Endothelial cell of umbilical vein (primary cell): Measurements from ENCODE around the gene PGLYRP4. TPM values are rescaled to one million over a fixed set of nuclear protein-coding genes. Genes with fewer than 3 reads are reported as not detected.

Source experiments
- BruUV-seq: library from RNA; stranded (reverse); fragments of 400-500 nt; replicated peaks from 2 replicates; lab custom pipeline; 2021; lab: Mats Ljungman, UMichigan
- CTCF ChIA-PET: fragments of 300-600, 350-600 bp; sonication (Branson Sonifier 250); formaldehyde crosslinking; loops from one replicate; lab custom pipeline; 2021; ENCODE audit warnings: antibody characterized with exemption, inconsistent platforms; lab: Charles Lee
- POLR2A ChIA-PET: fragments of 300-600, 350-600 bp; sonication (Branson Sonifier 250); formaldehyde crosslinking; loops from one replicate; lab custom pipeline; 2021; ENCODE audit warnings: antibody characterized with exemption, inconsistent platforms; lab: Charles Lee
- DNase-seq: peaks from one replicate; pipeline ENCODE4 v3.0.0-alpha.2; 2011; ENCODE audit warnings: low read depth, low spot score
- FAIRE-seq: peaks from 2 replicates; lab custom pipeline; 2011; peaks lifted over from hg19 to GRCh38; lab: Jason Lieb, UNC
- H2AFZ ChIP-seq: 2 replicates; pipeline ENCODE4 v1.6.0; 2012; ENCODE audit warnings: low read depth, low read length, control low read depth, inconsistent platforms
- H3K27ac ChIP-seq: 2 replicates; pipeline ENCODE4 v1.5.1; 2011; ENCODE audit warnings: low read depth, mild to moderate bottlenecking, control low read depth, low read length, moderate library complexity; ENCODE audit not compliant: insufficient read depth
- H3K27me3 ChIP-seq, 2 experiments: 2 replicates each; pipeline versions ENCODE4 v1.6.0 to v1.6.1; 2011; ENCODE audit warnings: low read length in 2 of 2, mixed read lengths in 1 of 2; ENCODE audit not compliant: control insufficient read depth in 2 of 2, insufficient read depth in 2 of 2
- H3K36me3 ChIP-seq, 2 experiments: 2 replicates in 1 of 2; 3 replicates in 1 of 2; pipeline ENCODE4 v1.5.1; 2011; ENCODE audit warnings: low read length in 2 of 2, mild to moderate bottlenecking in 1 of 2, moderate library complexity in 1 of 2; ENCODE audit not compliant: control insufficient read depth in 2 of 2, insufficient read depth in 2 of 2; ENCODE audit errors: extremely low read depth in 1 of 2
- H3K4me1 ChIP-seq: 3 replicates; pipeline ENCODE4 v1.5.1; 2011; ENCODE audit warnings: mild to moderate bottlenecking, low read length; ENCODE audit not compliant: control insufficient read depth, insufficient read depth; ENCODE audit errors: extremely low read depth
- H3K4me2 ChIP-seq: 2 replicates; pipeline ENCODE4 v1.6.1; 2011; ENCODE audit warnings: low read length, control low read depth, mixed read lengths; ENCODE audit not compliant: insufficient read depth
- H3K4me3 ChIP-seq, 3 experiments: fragments of 200-600 bp in 1 of 3; sonication (generic), shearing (Covaris generic) in 1 of 3; replicated peaks in 1 of 3; 2 replicates each; pipeline ENCODE4 v1.5.1; 2011 to 2016; ENCODE audit warnings: control low read depth in 3 of 3, low read length in 3 of 3, mild to moderate bottlenecking in 2 of 3, inconsistent platforms in 1 of 3, low read depth in 1 of 3, moderate library complexity in 1 of 3; ENCODE audit not compliant: insufficient read depth in 1 of 3
- H3K79me2 ChIP-seq: 2 replicates; pipeline ENCODE4 v1.6.0; 2012; ENCODE audit warnings: low read length, inconsistent platforms; ENCODE audit not compliant: control insufficient read depth, insufficient read depth
- H3K9ac ChIP-seq: replicated peaks from 2 replicates; pipeline ENCODE3; 2011; ENCODE audit warnings: low read length, control low read depth; ENCODE audit not compliant: insufficient read depth; ENCODE audit errors: extremely low read depth
- H3K9me1 ChIP-seq: replicated peaks from 3 replicates; pipeline ENCODE4 v1.6.0; 2011; ENCODE audit warnings: mild to moderate bottlenecking, low read length; ENCODE audit not compliant: control insufficient read depth, insufficient read depth; ENCODE audit errors: extremely low read depth
- H3K9me3 ChIP-seq: replicated peaks from 2 replicates; pipeline ENCODE4 v1.5.1; 2012; ENCODE audit warnings: low read length, inconsistent platforms; ENCODE audit not compliant: control insufficient read depth, insufficient read depth
- H4K20me1 ChIP-seq: replicated peaks from 2 replicates; pipeline ENCODE3; 2011; ENCODE audit warnings: mild to moderate bottlenecking, low read length; ENCODE audit not compliant: control insufficient read depth, insufficient read depth; ENCODE audit errors: extremely low read depth
- CTCF ChIP-seq, 2 donors: IDR thresholded peaks; 1 replicate in 1 of 2; 2 replicates in 1 of 2; pipeline ENCODE4 v1.5.1; 2011; ENCODE audit warnings: low read length in 2 of 2, mild to moderate bottlenecking in 2 of 2, moderate library complexity in 2 of 2, control low read depth in 1 of 2, inconsistent platforms in 1 of 2, low read depth in 1 of 2; ENCODE audit not compliant: insufficient read depth in 1 of 2; ENCODE audit errors: extremely low read depth in 1 of 2
- EZH2 ChIP-seq: IDR thresholded peaks from 2 replicates; pipeline ENCODE4 v1.6.1; 2012; ENCODE audit warnings: borderline replicate concordance, low read depth, mild to moderate bottlenecking, moderate library complexity, low read length, inconsistent platforms; ENCODE audit not compliant: severe bottlenecking
- FOS ChIP-seq: IDR thresholded peaks from 2 replicates; pipeline ENCODE4 v1.6.1; 2011; ENCODE audit warnings: mild to moderate bottlenecking, low read length, moderate library complexity, borderline replicate concordance; ENCODE audit not compliant: insufficient read depth
- GATA2 ChIP-seq: IDR thresholded peaks from 2 replicates; pipeline ENCODE4 v1.7.0; 2011; ENCODE audit warnings: low read depth, mild to moderate bottlenecking, moderate library complexity, mixed read lengths, low read length; ENCODE audit not compliant: insufficient read length, insufficient read depth
- JUN ChIP-seq: IDR thresholded peaks from 2 replicates; pipeline ENCODE4 v1.6.1; 2011; ENCODE audit warnings: borderline replicate concordance, low read depth; ENCODE audit not compliant: insufficient read length, insufficient read depth
- MAX ChIP-seq: IDR thresholded peaks from 2 replicates; pipeline ENCODE4 v1.6.1; 2011; ENCODE audit not compliant: insufficient read depth, insufficient read length
- MYC ChIP-seq: IDR thresholded peaks from one replicate; pipeline ENCODE4 v1.6.1; 2011; ENCODE audit warnings: mild to moderate bottlenecking, low read depth, low read length
- POLR2A ChIP-seq: IDR thresholded peaks from 2 replicates; pipeline ENCODE4 v1.6.1; 2012; ENCODE audit warnings: low read depth, mild to moderate bottlenecking, control low read depth, low read length
- POLR2AphosphoS5 ChIP-seq: IDR thresholded peaks from 2 replicates; pipeline ENCODE4 v1.6.1; 2012; ENCODE audit warnings: low read depth, mild to moderate bottlenecking, control low read depth, low read length, moderate library complexity; ENCODE audit not compliant: insufficient read depth
- dilution Hi-C: fragments of 300-500 bp; cut with MboI; formaldehyde crosslinking; loops from one replicate; pipeline ENCODE4 v1.15.0; 2019; ENCODE audit warnings: low sequenced_read_pairs; ENCODE audit not compliant: extremely low pct_ligation_motif_present
- intact Hi-C: fragments of 100-400 bp; cut with micrococcal nuclease; formaldehyde crosslinking; loops from one replicate; pipeline ENCODE4 v1.10.0; 2022
- polyA plus RNA-seq, 4 experiments: library from polyadenylated mRNA; depleted of rRNA in 3 of 4; stranded (reverse) in 3 of 4; unstranded in 1 of 4; fragments of >200 nt; gene quantifications; 2 replicates each; pipeline versions ENCODE4 v1.2.1 to v1.2.3, GENCODE V29; 2011 to 2012; ENCODE audit warnings: missing spikeins in 1 of 4
- total RNA-seq: library from RNA; stranded (reverse); gene quantifications from 2 replicates; pipeline ENCODE4 v1.2.3, GENCODE V29; 2021

PGLYRP4 gene
- total and polyA plus RNA-seq, 2 donors (not counting 3 experiments of a cell fraction or from before 2014, with no cell fraction given), result not detected

GRCh38 chr1:153397924-153398651, 49.4 kb upstream of the PGLYRP4 start:
- no peak for FAIRE-seq
- Histone ChIP-seq H3K9me1 (no peaks in the 10 kb centered on the region), H3K27me3 (peaks cover 0 to 2% of the 10 kb centered on the region in 2 experiments), H3K9ac (no peak overlapping the region), H3K79me2 (no peaks in the 10 kb centered on the region), H3K4me1 (no peaks in the 10 kb centered on the region), H3K27ac (no peak overlapping the region), H3K4me3 (no peak overlapping the region), H3K4me2 (no peak overlapping the region), H3K36me3 (no peaks in the 10 kb centered on the region), H3K9me3 (no peaks in the 10 kb centered on the region), H4K20me1 (no peaks in the 10 kb centered on the region), H2AFZ (no peak overlapping the region)
- no peak for DNase-seq
- POLR2A ChIA-PET, result no interaction called here
- BruUV-seq, result no TSS peak
- intact Hi-C loops (no loop called here), dilution Hi-C loops (no loop called here)
- CTCF ChIA-PET, result no interaction called here
- TF ChIP-seq POLR2A (no peak), GATA2 (no peak), POLR2AphosphoS5 (no peak), MAX (no peak), JUN (no peak), CTCF (IDR thresholded peaks at IDR 0.05; ENCODE audit: extremely low read depth in 1 of 2, insufficient read depth in 1 of 2, low read depth in 1 of 2, low read length in 2 of 2) (no peak), MYC (no peak), EZH2 (no peak), FOS (no peak)
